HepG2 (cell line): ENCODE data around the gene PSMB9. TPM values are rescaled to one million over a fixed set of nuclear protein-coding genes. Genes with fewer than 3 reads are reported as not detected.

Experiments used
- ASH2L ChIP-seq: fragments of 300-600, 200-600 bp; sonication (generic); IDR thresholded peaks from 2 replicates; pipeline ENCODE4 v1.7.0; 2017; ENCODE audit warnings: low read depth, mild to moderate bottlenecking, moderate library complexity, mixed read lengths, low read length; ENCODE audit not compliant: insufficient read length
- HCFC1 ChIP-seq: fragments of 150-350 bp; IDR thresholded peaks from 2 replicates; pipeline ENCODE4 v1.6.1; 2014; ENCODE audit warnings: low read depth, low read length
- JUN ChIP-seq: sonication (generic); formaldehyde crosslinking; IDR thresholded peaks from 2 replicates; pipeline ENCODE4 v1.4.0; 2020; ENCODE audit warnings: mild to moderate bottlenecking, missing genetic modification reagents
- JUND ChIP-seq: sonication (generic); formaldehyde crosslinking; IDR thresholded peaks from 2 replicates; pipeline ENCODE4 v1.8.0; 2022; ENCODE audit warnings: mild to moderate bottlenecking, missing genetic modification reagents
- KDM3A ChIP-seq: IDR thresholded peaks from 2 replicates; pipeline ENCODE4 v1.6.1; 2018; ENCODE audit warnings: low read depth, missing compliant biosample characterization
- KDM5A ChIP-seq: fragments of 200-600 bp; sonication (generic); IDR thresholded peaks from 2 replicates; pipeline ENCODE4 v1.7.0; 2018; ENCODE audit warnings: antibody characterized with exemption, mild to moderate bottlenecking, low read length, borderline replicate concordance
- NFYC ChIP-seq: IDR thresholded peaks from 2 replicates; pipeline ENCODE4 v1.6.1; 2016; ENCODE audit warnings: missing genetic modification reagents, missing compliant biosample characterization
- RFX3 ChIP-seq: IDR thresholded peaks from 2 replicates; pipeline ENCODE4 v1.6.1; 2016; ENCODE audit warnings: missing biosample characterization, missing genetic modification reagents
- SNAPC5 ChIP-seq: sonication (generic); formaldehyde crosslinking; IDR thresholded peaks from 2 replicates; pipeline ENCODE4 v1.8.1; 2023; ENCODE audit warnings: mild to moderate bottlenecking, missing genetic modification reagents, borderline replicate concordance
- SOX6 ChIP-seq, 2 experiments: fragments of 450-650 bp in 1 of 2; sonication (generic) in 1 of 2; formaldehyde crosslinking in 1 of 2; IDR thresholded peaks; 2 replicates each; pipeline versions ENCODE4 v1.4.0 to v1.6.1; 2017 to 2020; ENCODE audit warnings: antibody characterized with exemption in 1 of 2, mild to moderate bottlenecking in 1 of 2, missing genetic modification reagents in 1 of 2
- STAT5B ChIP-seq: sonication (generic); formaldehyde crosslinking; IDR thresholded peaks from 2 replicates; pipeline ENCODE4 v1.4.0; 2020; ENCODE audit warnings: missing genetic modification reagents
- ZNF3 ChIP-seq: IDR thresholded peaks from 2 replicates; pipeline ENCODE4 v1.7.0; 2017; ENCODE audit warnings: inconsistent platforms
- ZNF335 ChIP-seq: sonication (generic); formaldehyde crosslinking; IDR thresholded peaks from 2 replicates; pipeline ENCODE4 v1.4.0; 2020; ENCODE audit warnings: missing genetic modification reagents
- ZNF354B ChIP-seq: sonication (generic); formaldehyde crosslinking; IDR thresholded peaks from 2 replicates; pipeline ENCODE4 v1.8.0; 2022; ENCODE audit warnings: mild to moderate bottlenecking, missing genetic modification reagents
- ZNF367 ChIP-seq: sonication (generic); formaldehyde crosslinking; IDR thresholded peaks from 2 replicates; pipeline ENCODE4 v1.4.0; 2020; ENCODE audit warnings: missing genetic modification reagents, borderline replicate concordance
- ZNF460 ChIP-seq: sonication (generic); formaldehyde crosslinking; IDR thresholded peaks from 2 replicates; pipeline ENCODE4 v1.5.1; 2020; ENCODE audit warnings: missing genetic modification reagents, mild to moderate bottlenecking, borderline replicate concordance
- ZNF619 ChIP-seq: sonication (generic); formaldehyde crosslinking; IDR thresholded peaks from 2 replicates; pipeline ENCODE4 v1.4.0; 2020; ENCODE audit warnings: mild to moderate bottlenecking, missing genetic modification reagents
- ZNF781 ChIP-seq: sonication (generic); formaldehyde crosslinking; IDR thresholded peaks from 2 replicates; pipeline ENCODE4 v1.5.1; 2020; ENCODE audit warnings: borderline replicate concordance, mild to moderate bottlenecking, missing genetic modification reagents; ENCODE audit errors: not compliant biosample characterization
- ZNF788 ChIP-seq: sonication (generic); formaldehyde crosslinking; IDR thresholded peaks from 2 replicates; pipeline ENCODE4 v1.5.0; 2020; ENCODE audit warnings: mild to moderate bottlenecking, missing genetic modification reagents, borderline replicate concordance
- ZNF839 ChIP-seq: sonication (generic); formaldehyde crosslinking; IDR thresholded peaks from 2 replicates; pipeline ENCODE4 v1.4.0; 2020; ENCODE audit warnings: missing genetic modification reagents, mild to moderate bottlenecking, borderline replicate concordance
- polyA plus RNA-seq, 8 experiments: library from polyadenylated mRNA; depleted of rRNA in 3 of 8; stranded (reverse) in 7 of 8; unstranded in 1 of 8; fragments of >200 nt; fragmentation: Illumina TruSeq in 4 of 8; extraction: Trizol in 4 of 8; gene quantifications; 2 replicates each; pipeline versions ENCODE4 v1.2.1 to v1.2.3, GENCODE V29; 2011 to 2016; ENCODE audit warnings: low read depth in 4 of 8, missing spikeins in 1 of 8, mixed read lengths in 1 of 8; ENCODE audit not compliant: insufficient read depth in 1 of 8
- total RNA-seq, 5 experiments: library from RNA; depleted of rRNA; stranded (reverse); fragments of >200 nt; fragmentation: Illumina TruSeq; extraction: Trizol; gene quantifications; 2 replicates each; pipeline ENCODE4 v1.2.3, GENCODE V29; 2016; ENCODE audit warnings: low read depth in 1 of 5
- TF ChIP-seq, protein P1 (sequence below): sonication (generic); formaldehyde crosslinking; IDR thresholded peaks from 2 replicates; pipeline ENCODE4 v1.4.0; 2020; ENCODE audit warnings: missing genetic modification reagents
- TF ChIP-seq, protein P2 (sequence below): IDR thresholded peaks from 2 replicates; pipeline ENCODE4 v1.4.0; 2020; ENCODE audit warnings: mild to moderate bottlenecking, missing genetic modification reagents
- TF ChIP-seq, protein P3 (sequence below): fragments of 450-650 bp; IDR thresholded peaks from 2 replicates; pipeline ENCODE4 v1.6.1; 2017

The PSMB9 gene
- total and polyA plus RNA-seq, 2 of the 13 experiments (the other 11 are each of a cell fraction or from before 2014, with no cell fraction given): 15.6 to 16.0 TPM

- TF ChIP-seq ZNF354B (CRISPR knock-in tag): no peak
- TF ChIP-seq ZNF367: no peak
- TF ChIP-seq, protein P1, sequence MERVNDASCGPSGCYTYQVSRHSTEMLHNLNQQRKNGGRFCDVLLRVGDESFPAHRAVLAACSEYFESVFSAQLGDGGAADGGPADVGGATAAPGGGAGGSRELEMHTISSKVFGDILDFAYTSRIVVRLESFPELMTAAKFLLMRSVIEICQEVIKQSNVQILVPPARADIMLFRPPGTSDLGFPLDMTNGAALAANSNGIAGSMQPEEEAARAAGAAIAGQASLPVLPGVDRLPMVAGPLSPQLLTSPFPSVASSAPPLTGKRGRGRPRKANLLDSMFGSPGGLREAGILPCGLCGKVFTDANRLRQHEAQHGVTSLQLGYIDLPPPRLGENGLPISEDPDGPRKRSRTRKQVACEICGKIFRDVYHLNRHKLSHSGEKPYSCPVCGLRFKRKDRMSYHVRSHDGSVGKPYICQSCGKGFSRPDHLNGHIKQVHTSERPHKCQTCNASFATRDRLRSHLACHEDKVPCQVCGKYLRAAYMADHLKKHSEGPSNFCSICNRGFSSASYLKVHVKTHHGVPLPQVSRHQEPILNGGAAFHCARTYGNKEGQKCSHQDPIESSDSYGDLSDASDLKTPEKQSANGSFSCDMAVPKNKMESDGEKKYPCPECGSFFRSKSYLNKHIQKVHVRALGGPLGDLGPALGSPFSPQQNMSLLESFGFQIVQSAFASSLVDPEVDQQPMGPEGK: peak; percentile 72
- TF ChIP-seq, protein P2, sequence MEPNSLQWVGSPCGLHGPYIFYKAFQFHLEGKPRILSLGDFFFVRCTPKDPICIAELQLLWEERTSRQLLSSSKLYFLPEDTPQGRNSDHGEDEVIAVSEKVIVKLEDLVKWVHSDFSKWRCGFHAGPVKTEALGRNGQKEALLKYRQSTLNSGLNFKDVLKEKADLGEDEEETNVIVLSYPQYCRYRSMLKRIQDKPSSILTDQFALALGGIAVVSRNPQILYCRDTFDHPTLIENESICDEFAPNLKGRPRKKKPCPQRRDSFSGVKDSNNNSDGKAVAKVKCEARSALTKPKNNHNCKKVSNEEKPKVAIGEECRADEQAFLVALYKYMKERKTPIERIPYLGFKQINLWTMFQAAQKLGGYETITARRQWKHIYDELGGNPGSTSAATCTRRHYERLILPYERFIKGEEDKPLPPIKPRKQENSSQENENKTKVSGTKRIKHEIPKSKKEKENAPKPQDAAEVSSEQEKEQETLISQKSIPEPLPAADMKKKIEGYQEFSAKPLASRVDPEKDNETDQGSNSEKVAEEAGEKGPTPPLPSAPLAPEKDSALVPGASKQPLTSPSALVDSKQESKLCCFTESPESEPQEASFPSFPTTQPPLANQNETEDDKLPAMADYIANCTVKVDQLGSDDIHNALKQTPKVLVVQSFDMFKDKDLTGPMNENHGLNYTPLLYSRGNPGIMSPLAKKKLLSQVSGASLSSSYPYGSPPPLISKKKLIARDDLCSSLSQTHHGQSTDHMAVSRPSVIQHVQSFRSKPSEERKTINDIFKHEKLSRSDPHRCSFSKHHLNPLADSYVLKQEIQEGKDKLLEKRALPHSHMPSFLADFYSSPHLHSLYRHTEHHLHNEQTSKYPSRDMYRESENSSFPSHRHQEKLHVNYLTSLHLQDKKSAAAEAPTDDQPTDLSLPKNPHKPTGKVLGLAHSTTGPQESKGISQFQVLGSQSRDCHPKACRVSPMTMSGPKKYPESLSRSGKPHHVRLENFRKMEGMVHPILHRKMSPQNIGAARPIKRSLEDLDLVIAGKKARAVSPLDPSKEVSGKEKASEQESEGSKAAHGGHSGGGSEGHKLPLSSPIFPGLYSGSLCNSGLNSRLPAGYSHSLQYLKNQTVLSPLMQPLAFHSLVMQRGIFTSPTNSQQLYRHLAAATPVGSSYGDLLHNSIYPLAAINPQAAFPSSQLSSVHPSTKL (CRISPR knock-in tag): peak; percentile 66
- 0 out of 2 replicates have a peak, but pooled peaks have one; percentile 18 for TF ChIP-seq HCFC1
- no peak for TF ChIP-seq ZNF781 (CRISPR knock-in tag)
- peak; percentile 39; the same call in 1 of the 2 replicates for TF ChIP-seq ZNF460
- no peak for TF ChIP-seq ZNF839
- no peak for TF ChIP-seq JUN (CRISPR knock-in tag)
- peak; percentile 88 for TF ChIP-seq ASH2L
- no peak for TF ChIP-seq JUND (CRISPR knock-in tag)
- TF ChIP-seq ZNF3 (CRISPR knock-in tag): no peak
- TF ChIP-seq SOX6 (IDR thresholded peaks at IDR 0.05): no peak
- TF ChIP-seq SOX6 (CRISPR knock-in tag; IDR thresholded peaks at IDR 0.05): 0 out of 2 replicates have a peak, but pooled peaks have one; percentile 6
- TF ChIP-seq STAT5B (CRISPR knock-in tag): no peak
- TF ChIP-seq ZNF788 (CRISPR knock-in tag): peak; percentile 77
- peak; percentile 47; the same call in 1 of the 2 replicates for TF ChIP-seq ZNF335
- TF ChIP-seq RFX3 (CRISPR knock-in tag): no peak
- TF ChIP-seq, protein P3, sequence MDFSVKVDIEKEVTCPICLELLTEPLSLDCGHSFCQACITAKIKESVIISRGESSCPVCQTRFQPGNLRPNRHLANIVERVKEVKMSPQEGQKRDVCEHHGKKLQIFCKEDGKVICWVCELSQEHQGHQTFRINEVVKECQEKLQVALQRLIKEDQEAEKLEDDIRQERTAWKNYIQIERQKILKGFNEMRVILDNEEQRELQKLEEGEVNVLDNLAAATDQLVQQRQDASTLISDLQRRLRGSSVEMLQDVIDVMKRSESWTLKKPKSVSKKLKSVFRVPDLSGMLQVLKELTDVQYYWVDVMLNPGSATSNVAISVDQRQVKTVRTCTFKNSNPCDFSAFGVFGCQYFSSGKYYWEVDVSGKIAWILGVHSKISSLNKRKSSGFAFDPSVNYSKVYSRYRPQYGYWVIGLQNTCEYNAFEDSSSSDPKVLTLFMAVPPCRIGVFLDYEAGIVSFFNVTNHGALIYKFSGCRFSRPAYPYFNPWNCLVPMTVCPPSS: no peak
- TF ChIP-seq ZNF619 (CRISPR knock-in tag): no peak
- peak; percentile 96 for TF ChIP-seq KDM3A (CRISPR knock-in tag)
- TF ChIP-seq SNAPC5 (CRISPR knock-in tag): peak; percentile 74; the same call in 1 of the 2 replicates
- TF ChIP-seq NFYC (CRISPR knock-in tag): peak; percentile 45
- peak; percentile 58; the same call in 1 of the 2 replicates for TF ChIP-seq KDM5A
These were observed at the start of gene PSMB9, which contains the start of gene TAP1 (continued) for GRCh38 chr6:32853541-32854375.
